ENCODE measurements around the gene FAM83D. TPM values are rescaled to one million over a fixed set of nuclear protein-coding genes. Genes with fewer than 3 reads are reported as not detected.

Gene FAM83D
- total RNA-seq, 3 donors from 2014 or later: 3.4 to 13.9 (median 13.1) TPM

DNA sequence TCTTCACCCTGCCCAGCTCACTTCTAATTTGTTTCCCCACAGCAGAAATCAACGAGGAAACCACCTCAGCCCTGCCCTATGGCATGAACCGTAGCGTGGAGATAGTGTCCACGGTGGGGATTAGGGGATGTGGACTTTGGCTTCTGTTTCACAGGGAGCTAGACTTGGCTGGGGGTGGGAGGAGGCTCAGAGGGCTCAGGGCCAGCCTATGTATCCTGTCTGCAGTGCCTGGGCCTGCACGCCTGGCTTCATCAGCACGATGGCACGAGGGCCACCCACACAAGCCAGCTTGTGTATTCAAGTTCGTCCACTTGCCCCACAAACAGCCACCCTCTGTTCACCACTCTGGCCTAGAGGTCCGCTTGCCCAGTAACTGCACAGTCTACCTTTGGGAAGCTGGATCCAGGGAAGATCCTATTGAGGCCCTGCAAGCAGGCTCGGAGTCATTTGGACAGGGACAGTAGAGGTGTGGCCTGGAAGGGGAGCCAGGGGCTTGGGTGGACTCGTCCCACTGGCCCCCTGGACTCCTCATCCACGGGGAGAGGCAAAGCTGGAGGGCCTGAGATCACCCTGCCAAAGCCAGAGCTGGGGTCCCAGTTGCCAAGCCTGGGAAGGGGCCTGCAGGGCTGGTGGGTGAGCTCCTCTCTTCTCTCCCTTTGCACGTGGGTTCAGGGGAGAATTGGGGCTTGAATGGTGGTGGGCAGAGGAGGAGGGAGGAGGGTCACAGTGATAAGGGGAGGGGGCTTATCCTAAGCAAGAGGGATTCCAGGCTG, 38.0 kb upstream of the FAM83D start:
- TF ChIP-seq, protein P1, sequence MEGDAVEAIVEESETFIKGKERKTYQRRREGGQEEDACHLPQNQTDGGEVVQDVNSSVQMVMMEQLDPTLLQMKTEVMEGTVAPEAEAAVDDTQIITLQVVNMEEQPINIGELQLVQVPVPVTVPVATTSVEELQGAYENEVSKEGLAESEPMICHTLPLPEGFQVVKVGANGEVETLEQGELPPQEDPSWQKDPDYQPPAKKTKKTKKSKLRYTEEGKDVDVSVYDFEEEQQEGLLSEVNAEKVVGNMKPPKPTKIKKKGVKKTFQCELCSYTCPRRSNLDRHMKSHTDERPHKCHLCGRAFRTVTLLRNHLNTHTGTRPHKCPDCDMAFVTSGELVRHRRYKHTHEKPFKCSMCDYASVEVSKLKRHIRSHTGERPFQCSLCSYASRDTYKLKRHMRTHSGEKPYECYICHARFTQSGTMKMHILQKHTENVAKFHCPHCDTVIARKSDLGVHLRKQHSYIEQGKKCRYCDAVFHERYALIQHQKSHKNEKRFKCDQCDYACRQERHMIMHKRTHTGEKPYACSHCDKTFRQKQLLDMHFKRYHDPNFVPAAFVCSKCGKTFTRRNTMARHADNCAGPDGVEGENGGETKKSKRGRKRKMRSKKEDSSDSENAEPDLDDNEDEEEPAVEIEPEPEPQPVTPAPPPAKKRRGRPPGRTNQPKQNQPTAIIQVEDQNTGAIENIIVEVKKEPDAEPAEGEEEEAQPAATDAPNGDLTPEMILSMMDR (IDR thresholded peaks at IDR 0.05): no peak
- intact Hi-C loops (cut with DNase I, micrococcal nuclease): no loop called here
- ATAC-seq (no peak), DNase-seq (no peak)
- Histone ChIP-seq H3K9me3 (no peaks in the 10 kb centered on the region), H3K4me3 (no peak overlapping the region), H3K36me3 (ENCODE audit: low read depth) (no peaks in the 10 kb centered on the region), H3K4me1 (ENCODE audit: low read depth) (no peaks in the 10 kb centered on the region)

DNA sequence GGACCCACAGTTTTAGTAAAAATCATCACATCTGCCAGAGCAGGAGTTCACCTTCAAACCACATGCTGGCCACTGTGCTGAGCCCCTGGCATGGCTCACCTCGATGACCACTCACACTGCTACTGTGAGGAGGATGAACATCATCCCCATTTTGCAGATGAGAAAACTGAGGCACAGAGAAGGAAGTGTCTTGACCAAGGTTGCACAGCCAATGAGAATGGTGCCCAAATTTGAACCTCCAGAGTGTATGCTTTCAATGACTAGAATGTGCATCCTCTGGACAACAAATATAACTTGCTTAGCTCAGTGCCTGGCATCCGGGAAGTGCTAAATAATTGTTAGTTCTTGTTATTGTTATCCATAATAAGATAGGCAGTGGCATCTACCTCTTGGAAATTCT, 37.2 kb upstream of the FAM83D start:
- Histone ChIP-seq H3K4me1 (ENCODE audit: low read depth) (peaks cover 1% of the 10 kb centered on the region), H3K9me3 (no peaks in the 10 kb centered on the region), H3K36me3 (ENCODE audit: low read depth) (no peaks in the 10 kb centered on the region), H3K4me3 (no peak overlapping the region)
- TF ChIP-seq, protein P1 (IDR thresholded peaks at IDR 0.05): no peak
- DNase-seq (no peak), ATAC-seq (no peak)
- intact Hi-C loops (cut with DNase I, micrococcal nuclease): no loop called here

DNA sequence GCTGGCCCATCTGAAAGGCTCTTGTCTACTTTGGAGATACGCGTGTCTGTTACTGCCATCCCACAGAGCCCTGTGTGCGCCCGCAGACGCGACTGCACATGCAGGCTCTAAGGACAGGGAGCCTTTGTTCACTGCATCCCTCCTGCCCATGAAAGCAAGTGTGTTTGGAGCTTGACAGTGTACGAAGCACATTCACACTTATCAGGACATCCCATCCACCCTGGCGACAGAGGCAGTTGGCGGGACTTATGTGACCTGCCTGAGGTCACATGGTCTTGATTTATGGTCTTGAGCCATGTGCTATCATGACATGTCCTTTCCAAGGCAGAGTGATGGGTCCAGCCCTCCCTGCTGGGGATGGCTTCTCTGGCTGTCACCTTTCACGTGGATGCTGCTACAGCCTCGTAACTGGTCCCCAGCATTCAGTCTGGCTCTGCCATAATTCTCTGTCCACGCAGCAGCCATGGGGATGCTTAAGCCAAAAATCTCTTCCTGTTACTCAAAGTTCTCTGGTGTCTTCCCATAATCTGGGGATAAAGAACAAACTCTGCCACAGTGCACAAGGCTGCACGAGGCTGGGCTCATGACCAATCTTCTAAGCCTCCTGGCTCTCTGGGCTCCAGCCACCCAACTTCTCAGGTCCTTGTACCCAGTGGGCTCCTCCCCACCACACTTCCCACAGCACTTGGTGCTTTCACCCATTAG, 36.3 kb upstream of the FAM83D start:
- DNase-seq: no peak
- Histone ChIP-seq H3K9me3 (no peaks in the 10 kb centered on the region), H3K4me3 (no peak overlapping the region), H3K4me1 (ENCODE audit: low read depth) (peaks cover 3% of the 10 kb centered on the region), H3K36me3 (ENCODE audit: low read depth) (no peaks in the 10 kb centered on the region)
- TF ChIP-seq, protein P1 (IDR thresholded peaks at IDR 0.05): no peak
- intact Hi-C loops (cut with DNase I, micrococcal nuclease): loop anchor here in 1 of 2 donors (10.0 kb wide), 1 partner anchor 245 kb away; no protein-coding TSS in a partner anchor
- no peak for ATAC-seq

DNA sequence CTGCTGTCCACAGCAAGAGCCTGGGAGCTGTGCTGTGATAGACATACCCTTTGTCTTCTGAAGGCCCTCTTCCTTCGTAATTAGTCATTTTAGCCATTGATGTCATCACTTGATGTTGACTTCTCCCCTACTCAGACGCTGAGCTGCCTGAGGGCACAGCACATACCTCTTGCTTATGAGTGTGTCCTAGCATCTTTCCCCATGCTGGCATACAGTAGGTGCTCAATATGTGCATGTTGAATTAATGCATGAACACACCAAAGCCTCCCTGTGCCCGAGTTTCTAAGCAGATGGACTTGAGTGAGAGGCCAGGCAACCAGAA, 35.8 kb upstream of the FAM83D start:
- ATAC-seq (no peak), DNase-seq (no peak)
- no peaks in the 10 kb centered on the region for H3K9me3 ChIP-seq
- H3K4me3 ChIP-seq: no peak overlapping the region
- TF ChIP-seq, protein P1 (IDR thresholded peaks at IDR 0.05): no peak
- H3K4me1 ChIP-seq (ENCODE audit: low read depth): peaks cover 3% of the 10 kb centered on the region
- no peaks in the 10 kb centered on the region for H3K36me3 ChIP-seq (ENCODE audit: low read depth)
- intact Hi-C loops (cut with DNase I, micrococcal nuclease): loop anchor here in 1 of 2 donors (10.0 kb wide), 1 partner anchor 246 kb away; no protein-coding TSS in a partner anchor

DNA sequence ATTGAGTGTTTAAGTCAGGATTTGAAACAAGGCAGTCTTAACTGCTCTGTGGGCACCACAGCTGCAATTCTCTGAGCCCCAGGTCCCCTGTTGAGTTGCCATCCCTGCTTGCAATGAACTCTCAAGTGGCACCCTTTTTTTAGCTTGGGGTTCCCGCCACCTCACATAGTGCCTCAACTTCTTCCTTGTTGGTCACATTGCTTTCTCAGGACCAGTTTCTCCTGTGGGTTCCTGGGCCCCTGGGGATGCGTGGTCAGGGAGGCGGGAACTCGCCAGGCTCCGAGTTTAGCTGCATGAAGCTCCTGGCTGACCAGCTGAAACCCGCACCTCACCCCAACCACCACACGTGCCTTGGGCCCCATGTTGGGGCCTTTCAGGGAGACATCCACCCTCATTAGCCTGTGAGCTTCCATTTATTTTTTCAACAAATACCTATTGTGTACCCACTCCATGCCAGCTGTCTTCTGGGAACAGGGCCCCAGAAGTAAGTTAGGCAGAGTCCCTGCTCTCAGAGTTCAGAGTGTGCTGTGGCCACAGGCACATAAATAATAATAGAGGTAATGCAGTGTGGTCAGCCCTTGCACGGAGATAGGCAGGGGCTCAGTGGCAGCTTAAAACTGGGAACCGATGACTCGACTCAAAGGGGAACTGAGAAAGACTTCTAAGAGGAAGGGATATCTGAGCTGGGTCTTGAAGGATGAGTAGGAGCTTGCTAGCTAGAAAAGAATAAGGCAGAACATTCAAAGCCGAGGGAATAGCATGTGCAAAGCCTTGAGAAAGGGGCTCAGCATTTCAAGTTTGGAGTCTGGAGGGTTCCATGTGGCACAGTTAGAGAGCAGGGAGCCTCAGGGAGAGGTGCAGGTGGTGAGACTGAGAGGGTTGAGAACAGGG, 33.9 kb upstream of the FAM83D start:
- intact Hi-C loops (cut with DNase I, micrococcal nuclease): loop anchor here in 1 of 2 donors (10.0 kb wide), 1 partner anchor 248 kb away; no protein-coding TSS in a partner anchor
- ATAC-seq (no peak), DNase-seq (no peak)
- peaks cover 3% of the 10 kb centered on the region for H3K4me1 ChIP-seq (ENCODE audit: low read depth)
- H3K36me3 ChIP-seq (ENCODE audit: low read depth): no peaks in the 10 kb centered on the region
- no peak overlapping the region for H3K4me3 ChIP-seq
- H3K9me3 ChIP-seq: no peaks in the 10 kb centered on the region
- TF ChIP-seq, protein P1 (IDR thresholded peaks at IDR 0.05): no peak
